ENCODE data around the gene CNST. TPM values are rescaled to one million over a fixed set of nuclear protein-coding genes. Genes with fewer than 3 reads are reported as not detected.
A peak's percentile ranks its signal among the peaks of the same experiment; 100 is the strongest.
"Not testable (repeated sequence)": the region's sequence is repeated elsewhere in the genome, so short reads cannot be mapped to it uniquely, and the experiment has no call there.

The CNST gene
- total RNA-seq, 1 donor from 2014 or later = 25.6 TPM

- no peak overlapping the region for H3K4me3 ChIP-seq
- no peaks in the 10 kb centered on the region for H3K4me1 ChIP-seq
- no peak overlapping the region for H3K27ac ChIP-seq
- no peaks in the 10 kb centered on the region for H3K79me2 ChIP-seq (ENCODE audit: low read depth)
- no peak overlapping the region for H3K4me2 ChIP-seq
- H3K9me3 ChIP-seq (ENCODE audit: low read depth) = no peaks in the 10 kb centered on the region
- H3K36me3 ChIP-seq = no peaks in the 10 kb centered on the region
- Mint-ChIP-seq H3K4me3 (no peak overlapping the region), H3K27me3 (ENCODE audit: insufficient read depth, low read depth) (peaks cover 9% of the 10 kb centered on the region), H3K9me3 (peaks cover 17% of the 10 kb centered on the region), H3K36me3 (no peaks in the 10 kb centered on the region), H3K4me1 (no peaks in the 10 kb centered on the region), H3K27ac (no peak overlapping the region)
- H2AFZ ChIP-seq (replicated peaks) = no peak overlapping the region
- no peak for DNase-seq (ENCODE audit: low spot score)
- no peaks in the 10 kb centered on the region for H4K20me1 ChIP-seq (ENCODE audit: low read depth)
- no peak overlapping the region for H3K9ac ChIP-seq
- no peaks in the 10 kb centered on the region for H3F3A ChIP-seq (ENCODE audit: low read depth)
- TF ChIP-seq EZH2 (IDR thresholded peaks at IDR 0.05) = no peak
- TF ChIP-seq EZH2phosphoT487 (IDR thresholded peaks at IDR 0.05) = no peak
- TF ChIP-seq CTCF (IDR thresholded peaks at IDR 0.05) = no peak
- H3K27me3 ChIP-seq = no peaks in the 10 kb centered on the region
Observed at GRCh38 chr1:246709835-246710234, 143.6 kb downstream of the CNST start.

- Mint-ChIP-seq H3K27me3 (ENCODE audit: insufficient read depth, low read depth) (peaks cover 12% of the 10 kb centered on the region), H3K9me3 (peaks cover 17% of the 10 kb centered on the region), H3K4me1 (no peaks in the 10 kb centered on the region), H3K27ac (no peak overlapping the region), H3K4me3 (peak overlapping the region; percentile 0), H3K36me3 (no peaks in the 10 kb centered on the region)
- H3K9me3 ChIP-seq (ENCODE audit: low read depth) = no peaks in the 10 kb centered on the region
- TF ChIP-seq EZH2phosphoT487 (IDR thresholded peaks at IDR 0.05) = no peak
- no peak for TF ChIP-seq CTCF (IDR thresholded peaks at IDR 0.05)
- no peak for TF ChIP-seq EZH2 (IDR thresholded peaks at IDR 0.05)
- H3K79me2 ChIP-seq (ENCODE audit: low read depth) = no peaks in the 10 kb centered on the region
- H3K4me1 ChIP-seq = no peaks in the 10 kb centered on the region
- no peak overlapping the region for H2AFZ ChIP-seq (replicated peaks)
- no peak for DNase-seq (ENCODE audit: low spot score)
- no peaks in the 10 kb centered on the region for H4K20me1 ChIP-seq (ENCODE audit: low read depth)
- H3K27ac ChIP-seq = no peak overlapping the region
- no peaks in the 10 kb centered on the region for H3K27me3 ChIP-seq
- no peak overlapping the region for H3K4me2 ChIP-seq
- H3K9ac ChIP-seq = no peak overlapping the region
- no peaks in the 10 kb centered on the region for H3K36me3 ChIP-seq
- no peak overlapping the region for H3K4me3 ChIP-seq
- no peaks in the 10 kb centered on the region for H3F3A ChIP-seq (ENCODE audit: low read depth)
Observed at GRCh38 chr1:246711548-246712003, 145.3 kb downstream of the CNST start.

DNA sequence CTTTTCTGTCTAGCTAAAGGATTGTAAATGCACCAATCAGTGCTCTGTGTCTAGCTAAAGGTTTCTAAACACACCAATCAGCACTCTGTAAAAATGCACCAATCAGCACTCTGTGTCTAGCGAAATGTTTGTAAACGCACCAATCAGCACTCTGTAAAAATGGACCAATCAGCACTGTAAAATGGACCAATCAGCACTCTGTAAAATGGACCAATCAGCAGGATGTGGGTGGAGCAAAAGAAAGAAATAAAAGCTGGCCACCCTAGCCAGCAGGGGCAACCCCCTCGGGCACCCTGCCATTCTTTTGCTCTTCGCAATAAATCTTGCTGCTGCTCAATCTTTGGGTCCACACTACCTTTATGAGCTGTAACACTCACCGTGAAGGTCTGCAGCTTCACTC, 146.2 kb downstream of the CNST start:
- H3K36me3 Mint-ChIP-seq; H3K27ac Mint-ChIP-seq; H3K4me3 ChIP-seq; H3K4me3 Mint-ChIP-seq; H4K20me1 ChIP-seq (ENCODE audit: low read depth); H3K4me1 Mint-ChIP-seq; DNase-seq (ENCODE audit: low spot score); H3K9me3 ChIP-seq (ENCODE audit: low read depth); H3K36me3 ChIP-seq; H3K27me3 ChIP-seq; H3K79me2 ChIP-seq (ENCODE audit: low read depth); H3F3A ChIP-seq (ENCODE audit: low read depth); H3K4me2 ChIP-seq; H3K27ac ChIP-seq; H3K9ac ChIP-seq; H2AFZ ChIP-seq (replicated peaks); H3K4me1 ChIP-seq: not testable (repeated sequence)
- Mint-ChIP-seq H3K27me3 (ENCODE audit: insufficient read depth, low read depth) (peaks cover 12% of the 10 kb centered on the region), H3K9me3 (peaks cover 17% of the 10 kb centered on the region)

Small RNAs within 50 kb of the gene (small RNA-seq; reads per million reads assigned to genes)
- gene AL356583.2 (not detected), gene AL591623.2 (not detected)

Other genes with a start within 250 kb of the CNST start
- 40.5 and 43.2 TPM in 2 replicates for gene SMYD3, start 59.2 kb upstream of the CNST start, total RNA-seq (ENCODE audit: low replicate concordance)
- gene TFB2M, start 195 bp upstream of the CNST start, total RNA-seq (ENCODE audit: low replicate concordance) = 16.4 and 21.1 TPM in 2 replicates
- 46.7 and 56.3 TPM in 2 replicates for gene SCCPDH, start 158.0 kb downstream of the CNST start, total RNA-seq (ENCODE audit: low replicate concordance)

All from neural progenitor cell (in vitro differentiated cells).